ENCODE data around the gene LYRM2. TPM values are rescaled to one million over a fixed set of nuclear protein-coding genes. Genes with fewer than 3 reads are reported as not detected.

LYRM2 gene
- total RNA-seq, 1 experiment from 2014 or later, result 26.3 TPM

DNA sequence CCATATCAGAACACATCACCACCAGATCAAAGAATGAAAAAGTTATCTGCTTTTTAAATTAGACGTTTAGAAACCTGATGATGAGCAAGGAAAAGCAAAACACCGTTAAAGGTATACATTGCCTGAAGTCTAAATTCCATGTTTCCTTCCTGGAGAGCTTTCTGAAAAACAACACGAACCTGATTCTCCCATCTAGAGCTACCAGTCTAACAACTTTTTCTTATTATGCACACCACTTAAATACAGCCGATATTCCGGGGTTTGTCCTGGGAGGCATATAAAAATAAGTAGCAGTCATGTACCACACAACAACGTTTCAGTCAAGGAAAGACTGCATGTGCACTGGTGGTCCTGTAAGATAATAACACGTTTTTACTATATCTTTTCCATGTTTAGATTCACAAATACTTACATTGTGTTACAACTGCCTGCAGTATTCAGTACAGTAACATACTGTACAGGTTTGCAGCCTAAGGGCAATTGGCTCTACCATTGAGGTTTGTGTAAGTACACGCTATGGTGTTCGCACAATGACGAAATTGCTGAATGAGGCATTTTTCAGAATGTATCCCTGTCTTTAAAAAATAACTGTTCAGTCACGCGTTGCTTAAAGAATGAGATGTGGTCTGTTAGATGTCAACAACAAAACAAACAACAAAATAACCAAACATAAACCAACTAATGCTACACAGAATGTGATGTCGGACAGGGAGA lies 19.1 kb upstream of the LYRM2 start:
- Histone ChIP-seq H3K27ac (ENCODE audit: low read depth, low read length) (no peak overlapping the region), H3K36me3 (ENCODE audit: control insufficient read depth in 1 of 2, insufficient read depth in 2 of 2, low read length in 2 of 2) (peaks cover 56 to 62% of the 10 kb centered on the region in 2 experiments), H3K9me3 (ENCODE audit: control insufficient read depth in 1 of 2, insufficient read depth in 1 of 2, low read depth in 1 of 2, low read length in 2 of 2) (no peaks in the 10 kb centered on the region), H3K9ac (ENCODE audit: low read length) (no peak overlapping the region), H4K20me1 (ENCODE audit: insufficient read depth) (no peaks in the 10 kb centered on the region), H3K9me2 (ENCODE audit: insufficient read depth) (no peaks in the 10 kb centered on the region), H3K27me3 (ENCODE audit: insufficient read depth, low read length) (no peaks in the 10 kb centered on the region), H3K4me3 (replicated peaks in 1 of 2; ENCODE audit: low read depth in 1 of 2, low read length in 2 of 2) (no peak overlapping the region), H3K4me1 (ENCODE audit: control insufficient read depth in 1 of 2, insufficient read depth in 2 of 2, low read length in 2 of 2) (no peaks in the 10 kb centered on the region), H2AFZ (ENCODE audit: low read depth, low read length, poor library complexity, severe bottlenecking) (no peak overlapping the region), H3K4me2 (ENCODE audit: low read length) (no peak overlapping the region), H3K79me2 (ENCODE audit: insufficient read depth, low read length) (no peaks in the 10 kb centered on the region)
- DNase-seq (ENCODE audit: low read depth, low spot score) (no peak), ATAC-seq (no peak)
- intact Hi-C loops (cut with micrococcal nuclease), result no loop called here
- no TSS peak for BruUV-seq (replicated peaks)
- TF ChIP-seq ZFX (IDR thresholded peaks at IDR 0.05) (no peak), CBX3 (IDR thresholded peaks at IDR 0.05; ENCODE audit: low read depth) (no peak), FOSL1 (IDR thresholded peaks at IDR 0.05; ENCODE audit: low read depth) (no peak), POLR2A (IDR thresholded peaks at IDR 0.05; ENCODE audit: borderline replicate concordance, extremely low read depth, insufficient read depth, insufficient read length) (no peak), POLR2AphosphoS5 (IDR thresholded peaks at IDR 0.05; ENCODE audit: low read depth, low read length) (no peak), JUND (IDR thresholded peaks at IDR 0.05) (no peak), TCF7L2 (IDR thresholded peaks at IDR 0.05; ENCODE audit: borderline replicate concordance, extremely low read depth, insufficient read depth, insufficient read length) (no peak), SRF (IDR thresholded peaks at IDR 0.05; ENCODE audit: low read depth) (no peak), SIN3A (IDR thresholded peaks at IDR 0.05; ENCODE audit: low read depth) (no peak), EZH2 (IDR thresholded peaks at IDR 0.05) (no peak), ELF1 (IDR thresholded peaks at IDR 0.05; ENCODE audit: borderline replicate concordance, low read depth) (no peak), CEBPB (IDR thresholded peaks at IDR 0.05; ENCODE audit: low read depth) (no peak), RAD21 (IDR thresholded peaks at IDR 0.05; ENCODE audit: low read depth) (no peak), ZNF274 (IDR thresholded peaks at IDR 0.05; ENCODE audit: low read depth, low read length) (no peak), EZH2phosphoT487 (IDR thresholded peaks at IDR 0.05; ENCODE audit: borderline replicate concordance) (no peak)
- TF ChIP-seq, protein P1, sequence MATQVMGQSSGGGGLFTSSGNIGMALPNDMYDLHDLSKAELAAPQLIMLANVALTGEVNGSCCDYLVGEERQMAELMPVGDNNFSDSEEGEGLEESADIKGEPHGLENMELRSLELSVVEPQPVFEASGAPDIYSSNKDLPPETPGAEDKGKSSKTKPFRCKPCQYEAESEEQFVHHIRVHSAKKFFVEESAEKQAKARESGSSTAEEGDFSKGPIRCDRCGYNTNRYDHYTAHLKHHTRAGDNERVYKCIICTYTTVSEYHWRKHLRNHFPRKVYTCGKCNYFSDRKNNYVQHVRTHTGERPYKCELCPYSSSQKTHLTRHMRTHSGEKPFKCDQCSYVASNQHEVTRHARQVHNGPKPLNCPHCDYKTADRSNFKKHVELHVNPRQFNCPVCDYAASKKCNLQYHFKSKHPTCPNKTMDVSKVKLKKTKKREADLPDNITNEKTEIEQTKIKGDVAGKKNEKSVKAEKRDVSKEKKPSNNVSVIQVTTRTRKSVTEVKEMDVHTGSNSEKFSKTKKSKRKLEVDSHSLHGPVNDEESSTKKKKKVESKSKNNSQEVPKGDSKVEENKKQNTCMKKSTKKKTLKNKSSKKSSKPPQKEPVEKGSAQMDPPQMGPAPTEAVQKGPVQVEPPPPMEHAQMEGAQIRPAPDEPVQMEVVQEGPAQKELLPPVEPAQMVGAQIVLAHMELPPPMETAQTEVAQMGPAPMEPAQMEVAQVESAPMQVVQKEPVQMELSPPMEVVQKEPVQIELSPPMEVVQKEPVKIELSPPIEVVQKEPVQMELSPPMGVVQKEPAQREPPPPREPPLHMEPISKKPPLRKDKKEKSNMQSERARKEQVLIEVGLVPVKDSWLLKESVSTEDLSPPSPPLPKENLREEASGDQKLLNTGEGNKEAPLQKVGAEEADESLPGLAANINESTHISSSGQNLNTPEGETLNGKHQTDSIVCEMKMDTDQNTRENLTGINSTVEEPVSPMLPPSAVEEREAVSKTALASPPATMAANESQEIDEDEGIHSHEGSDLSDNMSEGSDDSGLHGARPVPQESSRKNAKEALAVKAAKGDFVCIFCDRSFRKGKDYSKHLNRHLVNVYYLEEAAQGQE (IDR thresholded peaks at IDR 0.05; ENCODE audit: low read depth), result no peak
- TF ChIP-seq, protein P2, sequence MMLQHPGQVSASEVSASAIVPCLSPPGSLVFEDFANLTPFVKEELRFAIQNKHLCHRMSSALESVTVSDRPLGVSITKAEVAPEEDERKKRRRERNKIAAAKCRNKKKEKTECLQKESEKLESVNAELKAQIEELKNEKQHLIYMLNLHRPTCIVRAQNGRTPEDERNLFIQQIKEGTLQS (IDR thresholded peaks at IDR 0.05), result no peak
- TF ChIP-seq, protein P3, sequence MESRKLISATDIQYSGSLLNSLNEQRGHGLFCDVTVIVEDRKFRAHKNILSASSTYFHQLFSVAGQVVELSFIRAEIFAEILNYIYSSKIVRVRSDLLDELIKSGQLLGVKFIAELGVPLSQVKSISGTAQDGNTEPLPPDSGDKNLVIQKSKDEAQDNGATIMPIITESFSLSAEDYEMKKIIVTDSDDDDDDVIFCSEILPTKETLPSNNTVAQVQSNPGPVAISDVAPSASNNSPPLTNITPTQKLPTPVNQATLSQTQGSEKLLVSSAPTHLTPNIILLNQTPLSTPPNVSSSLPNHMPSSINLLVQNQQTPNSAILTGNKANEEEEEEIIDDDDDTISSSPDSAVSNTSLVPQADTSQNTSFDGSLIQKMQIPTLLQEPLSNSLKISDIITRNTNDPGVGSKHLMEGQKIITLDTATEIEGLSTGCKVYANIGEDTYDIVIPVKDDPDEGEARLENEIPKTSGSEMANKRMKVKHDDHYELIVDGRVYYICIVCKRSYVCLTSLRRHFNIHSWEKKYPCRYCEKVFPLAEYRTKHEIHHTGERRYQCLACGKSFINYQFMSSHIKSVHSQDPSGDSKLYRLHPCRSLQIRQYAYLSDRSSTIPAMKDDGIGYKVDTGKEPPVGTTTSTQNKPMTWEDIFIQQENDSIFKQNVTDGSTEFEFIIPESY (IDR thresholded peaks at IDR 0.05; ENCODE audit: extremely low read depth, insufficient replicate concordance, low read length), result no peak
- TF ChIP-seq, protein P4, sequence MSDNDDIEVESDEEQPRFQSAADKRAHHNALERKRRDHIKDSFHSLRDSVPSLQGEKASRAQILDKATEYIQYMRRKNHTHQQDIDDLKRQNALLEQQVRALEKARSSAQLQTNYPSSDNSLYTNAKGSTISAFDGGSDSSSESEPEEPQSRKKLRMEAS (IDR thresholded peaks at IDR 0.05), result no peak
- TF ChIP-seq, protein P5, sequence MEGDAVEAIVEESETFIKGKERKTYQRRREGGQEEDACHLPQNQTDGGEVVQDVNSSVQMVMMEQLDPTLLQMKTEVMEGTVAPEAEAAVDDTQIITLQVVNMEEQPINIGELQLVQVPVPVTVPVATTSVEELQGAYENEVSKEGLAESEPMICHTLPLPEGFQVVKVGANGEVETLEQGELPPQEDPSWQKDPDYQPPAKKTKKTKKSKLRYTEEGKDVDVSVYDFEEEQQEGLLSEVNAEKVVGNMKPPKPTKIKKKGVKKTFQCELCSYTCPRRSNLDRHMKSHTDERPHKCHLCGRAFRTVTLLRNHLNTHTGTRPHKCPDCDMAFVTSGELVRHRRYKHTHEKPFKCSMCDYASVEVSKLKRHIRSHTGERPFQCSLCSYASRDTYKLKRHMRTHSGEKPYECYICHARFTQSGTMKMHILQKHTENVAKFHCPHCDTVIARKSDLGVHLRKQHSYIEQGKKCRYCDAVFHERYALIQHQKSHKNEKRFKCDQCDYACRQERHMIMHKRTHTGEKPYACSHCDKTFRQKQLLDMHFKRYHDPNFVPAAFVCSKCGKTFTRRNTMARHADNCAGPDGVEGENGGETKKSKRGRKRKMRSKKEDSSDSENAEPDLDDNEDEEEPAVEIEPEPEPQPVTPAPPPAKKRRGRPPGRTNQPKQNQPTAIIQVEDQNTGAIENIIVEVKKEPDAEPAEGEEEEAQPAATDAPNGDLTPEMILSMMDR (IDR thresholded peaks at IDR 0.05 in 2 of 3, conservative IDR thresholded peaks at IDR 0.05 in 1 of 3; ENCODE audit: borderline replicate concordance in 1 of 3, insufficient read depth in 1 of 3, low read depth in 2 of 3, low read length in 2 of 3), result no peak
- POLR2A ChIA-PET, result no interaction called here
- CTCF ChIA-PET, result no interaction called here
- RAD21 ChIA-PET (ENCODE audit: low non-redundant PET in 1 of 2, low total read pairs in 2 of 2, uncharacterized antibody in 2 of 2, unreplicated experiment in 2 of 2), result no interaction called here

Measured in HCT116 (cell line).